Inflammatory macrophage treated with lipopolysaccharide for 1 hour (primary cell): ENCODE data around the gene TSEN15.
"Not testable (repeated sequence)": the region's sequence is repeated elsewhere in the genome, so short reads cannot be mapped to it uniquely, and the experiment has no call there.

Experiments used
- DNase-seq, 2 donors: peaks; one replicate each; pipeline ENCODE4 v3.0.0-alpha.2; 2020 to 2022

TSEN15 gene

DNA sequence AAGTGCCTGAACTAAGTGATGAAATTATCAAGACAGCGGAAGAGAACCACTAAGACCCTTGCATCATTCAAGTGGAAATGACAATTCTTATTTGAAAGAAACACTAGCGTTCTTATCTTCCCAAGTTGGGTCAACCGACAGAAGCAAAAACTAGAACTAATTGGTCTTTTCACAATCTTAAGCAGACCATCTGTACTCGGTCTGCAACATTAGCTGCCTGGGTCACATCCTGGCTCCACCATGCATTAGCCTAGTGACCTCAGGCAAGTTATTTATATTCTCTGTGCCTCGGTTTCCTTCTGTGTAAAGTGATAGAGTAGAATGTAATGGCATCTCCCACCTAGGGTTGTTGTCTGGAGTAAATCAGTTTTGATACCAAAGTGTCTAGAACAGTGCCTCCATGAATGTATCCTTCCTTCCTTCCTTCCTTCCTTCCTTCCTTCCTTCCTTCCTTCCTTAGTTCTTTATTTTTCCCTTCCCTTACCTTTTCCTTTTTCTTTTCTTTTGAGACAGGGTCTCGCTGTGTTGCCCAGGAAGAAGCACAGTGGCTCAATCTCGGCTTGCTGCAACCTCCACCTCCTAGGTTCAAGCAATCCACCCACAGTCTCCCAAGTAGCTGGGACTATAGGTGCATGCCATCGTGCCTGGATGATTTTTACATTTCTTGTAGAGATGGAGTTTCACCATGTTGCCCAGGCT lies 20.0 kb upstream of the TSEN15 start:
- no peak for DNase-seq

DNA sequence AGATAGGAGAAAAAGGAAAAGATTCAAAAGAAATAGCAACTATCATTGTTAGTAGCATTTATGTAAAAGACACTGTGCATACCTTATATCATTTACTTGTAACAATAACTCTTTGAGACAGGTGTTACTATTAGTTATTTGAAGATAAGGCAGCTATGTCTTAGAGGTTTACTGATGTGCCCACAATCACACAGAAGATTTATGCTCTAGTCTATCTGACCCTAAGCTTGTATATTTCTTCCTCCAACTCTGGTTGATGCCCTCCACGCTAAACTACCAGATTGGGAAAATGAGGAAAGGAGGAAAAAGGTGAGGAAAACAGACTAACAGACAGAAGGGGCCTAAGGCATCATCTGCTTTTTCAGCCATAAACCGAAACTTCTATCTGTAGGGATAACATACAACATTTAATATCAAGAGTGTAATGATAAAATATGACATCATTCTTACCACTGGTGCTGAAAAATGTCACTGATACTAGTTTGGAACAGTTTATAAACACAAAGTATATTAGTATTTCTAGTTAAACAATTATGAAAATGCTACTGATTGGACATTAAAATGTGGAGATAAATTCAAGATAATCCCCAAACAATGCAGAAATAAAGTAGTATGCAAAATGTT lies 19.1 kb upstream of the TSEN15 start:
- DNase-seq, result no peak

DNA sequence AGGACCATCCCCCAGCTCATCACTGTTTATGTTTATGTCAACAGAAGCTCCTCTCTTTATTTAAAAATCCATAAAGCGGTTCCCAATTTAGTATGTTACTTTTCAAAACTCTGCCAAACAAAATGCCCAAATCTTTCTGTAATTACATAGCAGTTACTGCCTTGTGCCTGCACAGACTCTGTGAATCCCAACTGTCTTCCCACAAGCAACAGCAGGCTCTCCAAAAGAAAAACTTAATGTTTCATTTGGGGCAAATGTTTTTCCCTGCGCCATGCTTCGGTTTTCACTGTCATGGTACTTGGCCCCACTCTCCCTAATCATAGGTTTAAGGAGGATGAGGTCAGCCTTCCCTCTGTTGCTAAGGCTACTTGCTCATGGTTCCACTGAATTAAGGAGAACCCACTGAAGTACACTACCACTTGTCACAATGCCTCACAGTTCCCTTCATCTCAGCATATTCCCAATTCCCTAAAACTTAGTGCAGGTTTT lies 18.6 kb upstream of the TSEN15 start:
- no peak for DNase-seq

DNA sequence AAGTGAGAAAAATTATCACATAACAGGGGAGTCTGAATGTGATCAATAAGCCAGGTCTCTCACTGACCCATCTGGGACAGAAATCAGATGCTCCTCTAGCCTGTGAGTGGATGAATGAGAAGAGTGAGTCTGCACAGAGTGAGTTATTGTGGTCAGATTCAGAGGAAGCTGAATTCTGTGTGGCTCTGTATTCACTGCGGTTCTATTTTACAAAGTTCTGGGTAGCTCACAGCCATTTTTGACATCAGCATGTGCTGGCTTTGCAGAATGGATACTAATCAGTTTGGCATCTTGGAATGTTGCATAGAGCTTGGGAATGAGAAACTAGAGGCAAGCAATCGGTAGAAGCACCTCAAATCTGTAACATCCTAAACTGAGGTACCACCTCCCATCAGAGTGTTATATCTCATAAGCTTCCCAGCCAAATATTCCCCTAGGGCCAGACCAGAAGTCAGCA lies 17.8 kb upstream of the TSEN15 start:
- DNase-seq, result no peak

DNA sequence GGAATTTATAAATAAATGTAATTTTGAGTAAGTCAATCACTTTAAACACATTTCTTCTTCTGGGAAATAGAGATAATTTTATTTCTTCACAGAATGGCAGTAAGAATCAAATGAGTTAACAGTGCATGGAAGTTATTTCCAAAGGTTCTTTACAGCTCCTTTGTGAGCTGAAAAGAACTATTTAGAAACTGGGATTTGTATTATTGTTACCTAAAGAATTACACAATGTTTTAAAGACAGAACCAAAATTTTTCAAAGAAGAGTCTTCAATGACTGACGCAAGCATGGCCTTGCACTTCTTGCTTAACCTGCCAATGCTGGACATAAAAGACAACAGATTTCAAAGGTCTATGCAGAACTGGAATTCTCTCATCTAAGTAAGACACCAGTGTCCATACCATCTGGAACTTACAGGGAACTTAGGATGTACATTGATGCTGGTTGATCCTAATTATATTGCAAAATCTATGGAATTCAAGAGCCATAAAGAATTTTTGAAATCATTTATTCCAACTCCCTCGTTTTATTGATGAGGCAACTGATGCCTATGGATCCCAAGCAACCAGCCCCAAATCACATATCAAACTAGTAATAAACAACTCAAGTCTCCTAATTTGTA lies 16.7 kb upstream of the TSEN15 start:
- DNase-seq, result no peak

DNA sequence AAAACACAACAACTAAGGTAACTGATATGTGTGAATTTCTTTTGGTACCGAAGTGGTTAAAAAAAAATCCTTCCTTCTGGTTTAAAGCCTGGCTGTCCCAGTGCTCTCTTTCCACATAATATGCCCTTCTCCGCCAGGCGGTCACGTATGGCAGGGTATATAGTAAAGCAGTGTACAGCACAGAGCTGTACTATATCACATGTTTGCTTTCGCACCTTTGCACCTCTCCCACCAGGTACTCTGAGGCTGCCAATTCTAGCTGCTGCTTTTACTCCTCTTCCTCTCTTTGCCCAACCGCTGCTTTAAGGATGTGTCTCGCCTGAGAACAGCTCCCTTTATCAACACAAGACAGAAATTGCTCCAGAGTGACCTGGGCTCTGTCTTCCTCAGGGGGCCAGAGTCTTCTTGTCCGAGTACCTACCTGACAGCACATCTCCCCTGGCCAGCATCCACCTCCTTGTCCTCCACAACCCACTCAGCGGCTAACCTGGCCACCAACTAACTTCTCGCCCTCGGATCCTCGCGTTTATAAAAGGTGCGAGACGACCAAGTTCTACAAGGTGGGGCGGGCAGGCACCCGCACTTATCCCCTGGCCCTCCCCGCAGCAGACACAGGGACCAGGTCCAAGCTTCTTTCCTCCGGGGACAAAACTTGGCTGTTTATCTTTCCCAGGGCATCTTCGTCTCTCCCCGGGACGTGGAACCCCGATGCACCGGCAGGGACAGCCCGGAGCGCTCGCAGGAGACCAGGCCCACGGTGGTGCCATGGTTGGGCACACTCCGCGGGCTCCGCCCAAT lies 15.6 kb upstream of the TSEN15 start:
- DNase-seq, result no peak

DNA sequence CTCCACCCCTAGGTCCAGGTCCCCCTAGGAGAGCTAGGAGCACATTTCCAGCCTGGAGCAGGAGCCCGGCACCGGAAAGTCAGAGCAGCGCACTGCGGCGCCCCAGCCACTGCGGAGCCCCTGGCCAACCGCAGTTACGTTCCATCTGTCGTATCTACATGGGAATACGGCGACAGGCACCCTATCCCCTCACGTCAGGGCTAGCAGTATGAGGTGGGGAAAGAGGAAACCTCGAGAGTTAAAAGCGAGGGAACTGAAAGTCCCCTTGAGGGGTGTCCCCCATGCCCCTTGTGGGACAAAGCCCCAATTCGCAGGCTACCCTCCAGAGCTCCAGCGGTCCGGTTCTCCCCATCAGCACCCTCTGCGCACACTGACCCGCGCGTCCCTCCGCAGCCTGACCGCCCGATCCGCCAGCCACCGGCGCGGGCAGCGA lies 15.0 kb upstream of the TSEN15 start:
- no peak for DNase-seq

DNA sequence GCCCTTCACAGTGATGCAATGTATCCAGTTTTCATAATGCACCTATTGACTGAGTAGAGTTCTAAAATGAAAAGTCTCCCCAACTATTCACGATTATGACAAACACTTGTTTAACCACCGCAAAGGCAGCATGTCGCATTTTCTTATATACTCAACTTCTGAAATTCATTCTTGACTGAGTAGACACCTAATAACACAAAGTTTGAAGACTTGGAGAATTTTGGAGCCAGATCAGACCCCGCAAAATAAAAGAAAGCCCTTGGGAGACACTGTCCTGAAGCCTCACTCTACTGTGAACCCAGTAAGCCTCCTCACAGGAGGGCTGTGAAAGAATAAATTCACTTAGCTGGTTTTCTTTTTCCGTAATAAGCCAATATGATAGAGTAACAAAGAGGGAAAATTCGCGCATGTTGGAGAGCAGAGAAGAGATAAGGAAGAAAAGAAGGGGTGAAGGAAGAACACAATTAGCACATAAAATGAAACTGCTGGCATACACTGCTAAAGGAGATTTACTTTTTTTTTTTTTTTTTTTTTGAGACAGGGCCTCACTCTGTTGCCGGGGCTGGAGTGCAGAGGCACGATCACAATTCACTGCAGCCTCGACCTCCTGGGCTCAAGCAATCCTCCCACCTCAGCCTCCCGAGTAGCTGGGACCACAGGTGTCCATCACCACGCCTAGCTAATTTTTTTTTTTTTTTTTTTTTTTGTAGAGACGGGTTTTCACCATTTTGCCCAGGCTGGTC lies 13.5 kb upstream of the TSEN15 start:
- no peak for DNase-seq

DNA sequence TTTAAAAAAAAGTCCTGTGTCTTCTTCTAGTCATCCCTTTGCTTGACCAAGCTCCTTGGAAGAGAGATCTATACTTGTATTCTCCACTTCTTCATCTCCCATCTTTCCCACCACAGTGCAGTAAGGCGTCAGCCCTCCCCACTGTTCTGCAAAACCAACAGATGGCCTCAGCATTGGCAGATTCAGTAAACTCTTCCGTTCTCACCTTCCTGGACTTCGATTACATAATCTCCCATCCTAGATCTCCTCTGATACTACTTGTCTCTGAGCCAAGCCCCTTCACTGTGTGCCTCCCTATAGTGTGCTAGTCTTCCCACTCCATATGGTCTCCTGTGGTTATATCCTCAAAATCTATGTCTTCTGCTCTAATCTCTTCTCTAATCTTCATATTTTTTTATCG lies 12.4 kb upstream of the TSEN15 start:
- no peak for DNase-seq

DNA sequence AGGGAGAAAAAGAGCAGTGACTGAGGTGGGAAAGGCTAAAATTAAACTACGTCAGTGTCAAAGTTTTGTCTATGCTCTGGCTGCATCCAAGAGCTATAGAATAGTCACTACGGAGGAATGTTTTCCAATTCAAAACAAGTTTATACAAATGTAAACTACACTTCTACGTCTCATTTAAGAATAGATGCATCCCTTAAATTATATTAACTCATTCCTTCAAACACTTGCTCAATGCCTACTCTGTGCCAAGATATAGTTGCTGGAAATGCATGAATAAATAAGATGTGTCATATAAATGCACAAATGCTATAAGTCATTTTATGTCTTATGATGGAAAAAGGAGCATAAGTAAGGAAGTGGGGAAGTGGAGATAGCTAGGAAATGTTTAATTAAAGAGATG lies 9.8 kb upstream of the TSEN15 start:
- no peak for DNase-seq

DNA sequence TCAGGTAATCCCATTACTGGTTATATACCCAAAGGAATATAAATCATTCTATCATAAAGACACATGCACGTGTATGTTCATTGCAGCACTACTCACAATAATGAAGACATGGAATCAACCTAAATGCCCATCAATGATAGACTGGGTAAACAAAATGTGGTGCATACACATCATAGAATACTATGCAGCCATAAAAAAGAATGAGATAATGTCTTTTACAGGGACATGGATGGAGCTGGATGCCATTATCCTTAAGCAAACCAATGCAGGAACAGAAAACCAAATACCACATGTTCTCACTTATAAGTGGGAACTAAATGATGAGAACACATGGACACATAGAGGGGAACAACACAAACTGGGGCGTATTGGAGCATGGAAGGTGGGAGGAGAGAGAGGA lies 8.2 kb upstream of the TSEN15 start:
- not testable (repeated sequence) for DNase-seq

DNA sequence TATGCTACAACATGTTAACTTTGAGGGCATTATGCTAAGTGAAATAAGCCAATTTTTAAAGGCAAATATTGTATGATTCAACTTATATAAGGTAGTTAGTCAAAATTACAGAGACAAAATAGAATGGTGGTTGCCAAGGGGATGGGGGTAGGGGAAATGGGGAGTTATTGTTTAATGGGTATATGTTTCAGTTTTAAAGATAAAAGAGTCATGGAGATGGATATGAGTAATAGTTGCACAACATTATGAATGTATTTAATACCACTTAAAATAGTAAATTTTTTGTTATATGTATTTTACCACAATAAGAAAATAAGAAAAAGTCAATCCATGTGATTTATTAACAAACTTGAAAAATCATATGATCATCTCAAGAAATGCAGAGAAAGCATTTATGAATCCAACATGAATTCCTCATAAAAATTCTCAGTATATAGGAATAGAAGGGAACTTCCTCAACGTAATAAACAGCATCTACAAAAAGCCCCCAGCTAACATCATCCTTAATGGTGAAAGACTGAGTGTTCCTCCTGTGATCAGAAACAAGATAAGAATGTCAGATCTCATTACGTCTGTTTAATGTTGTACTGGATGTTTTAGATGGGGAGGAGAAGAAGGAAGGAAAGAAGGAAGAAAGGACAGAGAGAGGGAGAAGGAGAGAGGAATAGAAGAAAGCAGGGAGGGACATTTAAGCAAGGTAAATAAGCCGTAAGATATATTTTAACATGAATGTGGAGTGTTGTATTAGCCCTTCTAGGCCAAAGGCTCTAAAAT lies 6.7 kb upstream of the TSEN15 start:
- DNase-seq, result no peak

DNA sequence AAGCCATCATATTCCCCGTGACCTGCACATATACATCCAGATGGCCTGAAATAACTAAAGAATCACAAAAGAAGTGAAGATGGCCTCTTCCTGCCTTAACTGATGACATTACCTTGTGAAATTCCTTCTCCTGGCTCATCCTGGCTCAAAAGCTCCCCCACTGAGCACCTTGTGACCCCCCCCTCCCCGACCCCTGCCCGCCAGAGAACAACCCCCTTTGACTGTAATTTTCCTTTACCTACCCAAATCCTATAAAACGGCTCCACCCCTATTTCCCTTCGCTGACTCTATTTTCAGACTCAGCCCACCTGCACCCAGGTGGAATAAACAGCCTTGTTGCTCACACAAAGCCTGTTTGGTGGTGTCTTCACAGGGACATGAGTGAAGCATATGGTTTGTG lies 4.0 kb upstream of the TSEN15 start:
- DNase-seq, result not testable (repeated sequence)

DNA sequence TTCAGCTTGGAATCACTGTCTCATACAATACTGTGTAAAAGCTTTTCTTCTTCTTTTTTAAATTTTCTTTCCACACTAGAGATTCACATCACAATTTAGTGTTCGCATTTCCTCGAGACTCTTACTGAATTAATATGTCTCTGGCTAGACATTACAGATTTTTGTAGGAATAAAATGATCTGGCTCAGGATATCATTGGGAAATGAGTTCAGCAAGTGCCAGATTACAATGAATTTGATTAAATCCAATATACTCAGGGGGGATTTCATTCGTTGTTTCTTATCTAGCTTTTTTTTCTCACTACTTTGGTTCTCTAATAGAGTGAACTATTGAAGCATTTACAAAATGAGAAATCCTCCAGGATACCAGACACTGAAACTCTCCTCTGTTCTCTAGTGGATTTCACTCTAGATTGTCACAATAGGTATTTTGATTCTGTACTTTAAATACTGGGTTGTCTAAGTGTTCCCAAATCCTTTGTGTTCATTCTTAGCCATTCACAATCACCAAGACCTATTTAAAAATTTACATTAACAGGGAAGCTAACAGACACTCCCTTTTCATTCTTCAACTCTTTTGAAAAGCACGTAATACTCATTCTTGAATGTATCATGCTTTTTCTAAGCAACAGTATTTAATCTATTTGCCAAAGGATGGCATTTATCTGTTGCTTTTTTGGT lies 2.8 kb upstream of the TSEN15 start:
- DNase-seq, result no peak

DNA sequence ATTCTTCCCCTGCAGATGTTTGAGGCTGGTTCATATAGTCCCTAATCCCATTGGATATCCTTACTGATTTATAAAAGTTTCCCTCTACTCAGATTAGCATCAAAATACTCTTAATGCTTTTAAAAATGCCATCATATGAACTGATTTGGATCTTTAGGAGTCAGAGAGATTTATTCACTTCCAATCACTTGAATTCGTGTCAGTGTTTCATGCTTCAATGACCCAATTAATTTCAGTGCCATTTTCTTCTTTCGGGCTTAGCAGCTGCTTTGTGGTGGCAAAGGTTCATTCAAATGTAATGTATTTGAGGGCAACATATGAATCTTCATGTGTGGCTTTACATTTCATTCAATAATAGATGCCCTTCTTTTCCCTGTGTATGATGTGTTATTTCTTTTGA lies 2.2 kb upstream of the TSEN15 start:
- DNase-seq, result no peak

DNA sequence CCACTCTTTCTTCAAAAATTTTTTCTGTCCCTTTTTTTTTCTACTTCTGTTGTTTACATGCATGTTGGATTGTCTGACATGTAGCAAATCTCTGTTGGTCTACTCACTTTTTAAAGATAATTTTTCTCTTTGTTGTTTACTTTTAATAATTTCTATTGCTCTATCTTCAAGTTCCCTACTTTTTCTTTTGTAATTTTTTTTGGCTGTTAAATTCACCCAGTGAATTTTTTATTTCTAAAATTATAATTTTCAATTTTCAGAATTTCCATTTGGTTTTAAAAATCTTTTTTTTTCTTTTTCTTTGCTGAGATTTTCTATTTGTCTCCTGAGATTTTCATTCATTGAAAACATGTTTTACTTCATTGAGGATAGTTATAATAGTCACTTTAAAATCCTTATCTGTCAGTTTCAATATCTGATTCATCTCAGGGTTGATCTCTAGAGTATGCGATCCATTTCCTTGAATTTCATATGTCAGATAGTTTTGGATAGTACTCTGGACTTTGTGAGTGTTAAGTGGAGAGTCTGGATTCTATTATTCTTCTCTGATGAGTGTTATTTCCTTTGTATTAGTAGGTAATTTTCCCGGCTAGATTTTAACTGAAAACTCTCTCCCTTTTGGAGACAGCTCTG lies 1.6 kb upstream of the TSEN15 start:
- no peak for DNase-seq

DNA sequence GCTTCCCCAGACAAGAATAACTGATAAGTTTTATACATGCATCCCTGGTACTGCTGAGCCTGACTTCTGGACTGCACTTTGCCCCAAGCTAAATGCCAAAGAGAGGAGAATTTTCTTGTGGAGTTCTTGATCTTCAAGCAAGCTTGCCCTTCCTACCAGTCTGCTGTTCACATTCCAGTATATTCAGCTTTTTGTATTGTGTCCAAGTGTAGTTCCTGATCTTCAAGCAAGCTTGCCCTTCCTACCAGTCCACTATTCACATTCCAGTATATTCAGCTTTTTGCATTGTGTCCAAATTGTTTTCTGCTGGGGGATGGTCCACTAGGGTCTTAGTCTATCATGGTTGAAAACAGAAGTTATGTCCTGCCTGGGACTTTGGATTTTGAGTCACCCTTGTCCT lies 894 bp upstream of the TSEN15 start:
- no peak for DNase-seq

DNA sequence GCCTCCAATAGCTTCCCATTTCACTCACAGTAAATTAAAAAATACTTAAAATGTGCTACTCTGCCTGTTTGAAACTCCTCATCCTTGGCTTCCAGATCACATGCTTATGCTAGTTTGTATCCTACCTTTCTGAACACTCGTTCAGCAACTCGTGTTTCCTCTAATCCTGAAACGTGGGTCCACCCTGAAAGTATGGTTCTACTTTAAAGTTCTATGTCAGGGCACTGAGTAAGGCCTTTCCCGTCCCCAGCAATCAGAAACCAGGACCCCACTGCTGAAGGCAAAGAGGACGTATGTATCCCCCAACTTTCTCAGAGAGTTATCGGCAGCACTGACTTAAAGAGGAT lies 419 bp upstream of the TSEN15 start:
- no peak for DNase-seq

DNA sequence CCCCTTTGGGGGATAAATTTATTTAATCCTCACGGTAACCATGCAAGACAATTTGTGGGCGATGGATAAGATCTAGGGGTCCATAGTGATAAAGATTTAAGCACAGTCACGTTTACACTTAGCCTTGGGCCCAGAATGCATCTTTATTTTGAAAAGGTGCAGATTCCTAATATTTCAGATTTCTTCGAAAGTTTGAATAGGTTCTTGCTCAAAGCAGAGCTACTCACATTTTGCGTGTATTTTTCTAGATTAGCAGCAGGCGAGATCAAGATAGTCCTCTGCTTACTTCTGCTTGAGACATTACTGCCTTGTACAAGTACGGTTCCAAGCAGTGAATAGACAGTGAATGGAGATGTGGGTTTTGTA lies 647 bp downstream of the TSEN15 start:
- DNase-seq, result no peak

DNA sequence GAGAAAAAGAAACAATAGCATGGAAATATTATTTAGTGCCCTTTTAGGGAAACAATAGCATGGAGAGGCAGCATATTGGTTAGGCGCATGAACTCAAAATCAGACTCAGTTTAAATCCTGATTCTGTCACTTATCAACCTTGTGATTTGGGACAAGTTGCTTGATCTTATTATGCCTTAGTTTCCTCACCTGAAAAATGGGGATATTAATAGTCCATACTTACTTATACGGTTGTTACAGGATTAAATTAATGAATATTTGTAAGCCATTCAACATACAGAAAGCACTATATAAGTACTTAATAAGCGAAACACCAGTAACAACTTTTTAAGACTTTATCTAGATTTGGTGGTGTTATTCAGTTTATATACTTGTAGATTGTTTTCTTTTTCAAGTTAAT lies 1.2 kb downstream of the TSEN15 start:
- DNase-seq, result no peak

DNA sequence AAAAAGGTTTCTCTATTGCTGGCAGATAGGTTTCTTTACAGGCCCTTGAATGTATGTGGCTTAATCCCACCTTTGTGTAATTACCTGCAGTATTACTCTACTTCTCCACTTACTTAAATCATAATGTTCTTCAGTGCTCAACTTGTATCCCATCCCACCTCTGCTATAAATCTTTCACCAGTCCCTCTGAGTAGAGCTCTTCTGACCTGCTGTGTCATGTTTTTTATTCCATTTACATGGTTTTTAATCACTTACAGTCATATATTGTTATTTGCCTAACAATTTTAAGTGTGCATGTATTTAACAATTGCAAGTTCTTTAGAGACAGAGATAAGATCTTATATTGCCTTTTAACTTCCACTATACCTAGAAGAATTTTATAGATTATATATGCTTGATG lies 2.4 kb downstream of the TSEN15 start:
- DNase-seq, result no peak
